Measurements from ENCODE around the gene MAD1L1.

DNA sequence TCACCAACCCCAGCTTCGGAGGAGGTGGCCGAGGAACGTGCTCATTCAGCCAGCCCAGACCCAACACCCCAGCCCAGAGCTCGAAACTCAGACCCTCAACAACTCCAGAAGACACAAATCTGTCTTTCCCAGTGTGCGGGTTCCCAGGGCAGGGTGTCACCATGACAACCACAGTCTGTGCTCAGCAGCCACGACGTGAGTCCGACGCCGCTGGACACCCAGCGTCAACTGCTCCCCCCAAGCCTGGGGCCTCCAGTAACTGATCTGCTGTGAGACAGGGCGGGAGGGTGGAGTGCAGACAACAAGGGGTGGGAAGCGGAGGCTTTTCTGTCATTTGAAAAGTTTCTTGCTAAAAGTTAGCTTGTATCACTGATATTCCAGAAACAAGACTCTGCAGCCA is 167.2 kb downstream of the MAD1L1 start:
- TF ChIP-seq POLR2A (IDR thresholded peaks at IDR 0.05; ENCODE audit: low read depth, low read length) (no peak), POLR2AphosphoS5 (IDR thresholded peaks at IDR 0.05; ENCODE audit: low read depth, low read length) (no peak)
